T-helper 22 cell (primary cell): ENCODE results near the gene KCNA1.
"Not testable (repeated sequence)": the region's sequence is repeated elsewhere in the genome, so short reads cannot be mapped to it uniquely, and the experiment has no call there.

Experiments used
- DNase-seq: peaks from one replicate; pipeline ENCODE4 v3.0.0-alpha.2; 2020; ENCODE audit warnings: low read depth

The KCNA1 gene

GRCh38 chr12:4909734-4910501, at the start of gene KCNA1:
Gene KCNA1, plus strand, starts transcription at chr12:4909905. Its CDS starts 1,474 bp downstream, at chr12:4911379.
- DNase-seq, result no peak

DNA sequence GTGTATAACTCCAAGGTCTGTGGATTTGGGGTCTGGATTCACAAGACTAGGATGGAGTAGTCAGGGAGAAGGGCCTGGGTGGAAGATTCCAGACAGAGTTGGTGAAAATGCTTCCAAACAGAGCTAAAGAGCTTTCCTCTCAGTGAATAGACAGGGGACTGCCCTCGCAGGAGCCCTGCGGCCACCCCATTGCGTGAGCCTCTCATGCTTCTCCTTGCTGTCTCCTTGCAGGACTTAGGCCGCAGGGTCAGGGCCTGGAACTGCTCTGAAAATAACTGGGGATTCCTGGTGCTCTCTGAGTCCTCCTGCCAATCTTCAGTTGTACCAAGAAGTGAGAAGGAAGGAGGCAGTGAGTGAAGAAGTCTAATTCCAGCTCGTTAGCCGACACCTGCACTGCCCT, 49.0 kb upstream of the KCNA1 start:
- DNase-seq, result no peak

- DNase-seq, result no peak
These were observed 46.9 kb upstream of the KCNA1 start for GRCh38 chr12:4862809-4863208.

- DNase-seq, result no peak
These were observed 45.1 kb upstream of the KCNA1 start for GRCh38 chr12:4864575-4864974.

- no peak for DNase-seq
These were observed 44.5 kb upstream of the KCNA1 start for GRCh38 chr12:4865246-4865645.

- DNase-seq, result no peak
These were observed 43.4 kb upstream of the KCNA1 start for GRCh38 chr12:4866299-4866698.

DNA sequence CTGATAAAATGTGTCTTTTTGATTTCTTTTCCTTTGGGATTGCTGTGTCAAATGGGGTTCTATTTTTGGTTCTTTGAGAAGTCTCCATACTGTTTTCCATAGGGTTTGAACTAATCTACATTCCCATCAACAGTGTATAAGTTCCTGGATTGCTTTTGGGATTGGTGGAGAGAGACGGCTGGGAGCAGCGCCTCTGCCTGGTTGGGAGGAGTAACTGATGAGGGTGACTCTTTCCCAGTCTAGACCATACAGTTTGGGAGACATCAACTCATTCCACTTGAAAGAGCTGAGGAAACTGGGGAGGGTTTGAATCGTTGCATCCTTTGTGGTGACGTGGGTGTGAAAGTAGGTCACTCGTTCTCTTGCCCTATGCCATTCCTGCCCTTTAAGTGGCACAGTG, 42.3 kb upstream of the KCNA1 start:
- DNase-seq, result no peak

GRCh38 chr12:4870423-4870822, 39.3 kb upstream of the KCNA1 start:
- no peak for DNase-seq

- no peak for DNase-seq
These were observed 38.2 kb upstream of the KCNA1 start for GRCh38 chr12:4871514-4871913.

- DNase-seq, result no peak
These were observed 35.8 kb upstream of the KCNA1 start for GRCh38 chr12:4873947-4874346.

DNA sequence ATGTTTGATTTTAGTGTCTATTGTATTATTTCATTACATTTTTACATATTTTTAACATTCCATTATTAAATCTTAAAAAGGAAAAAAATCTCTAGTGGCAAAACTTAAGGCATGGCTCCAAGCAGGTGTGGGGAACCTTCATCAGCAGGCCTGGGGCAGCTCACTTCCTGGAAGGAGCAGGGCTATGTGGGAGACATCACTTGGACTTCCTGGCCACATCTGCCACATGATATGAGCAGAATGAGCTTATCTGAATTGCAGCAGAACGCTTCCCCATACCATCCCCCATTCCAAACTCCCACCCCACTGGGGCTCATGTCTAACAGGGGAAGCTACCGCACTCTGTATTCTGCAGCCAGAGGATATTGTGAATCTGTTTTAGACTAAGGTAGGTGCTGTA, 35.0 kb upstream of the KCNA1 start:
- DNase-seq, result no peak

GRCh38 chr12:4879481-4879880, 30.2 kb upstream of the KCNA1 start:
- not testable (repeated sequence) for DNase-seq

GRCh38 chr12:4881266-4882064, 28.2 kb upstream of the KCNA1 start:
- no peak for DNase-seq

DNA sequence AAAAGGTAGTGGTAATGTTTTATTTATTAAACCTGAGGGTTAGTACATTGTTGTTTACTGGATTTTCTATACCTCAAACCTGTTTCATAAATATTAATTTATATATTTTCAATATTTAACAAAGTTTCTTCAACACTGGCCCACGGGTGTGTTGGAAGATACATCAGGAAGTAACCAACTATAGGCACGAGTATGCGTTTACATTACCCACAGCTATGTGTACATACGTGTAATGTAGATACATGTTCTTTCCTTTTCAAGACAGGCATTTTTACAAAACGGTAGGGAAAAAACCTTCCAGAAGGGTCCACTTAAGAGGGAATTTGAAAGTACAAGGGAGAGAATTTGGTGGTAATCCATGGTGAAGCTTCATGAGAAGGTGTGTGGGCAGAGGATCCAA, 17.8 kb upstream of the KCNA1 start:
- no peak for DNase-seq

GRCh38 chr12:4892418-4892817, 17.3 kb upstream of the KCNA1 start:
- no peak for DNase-seq

DNA sequence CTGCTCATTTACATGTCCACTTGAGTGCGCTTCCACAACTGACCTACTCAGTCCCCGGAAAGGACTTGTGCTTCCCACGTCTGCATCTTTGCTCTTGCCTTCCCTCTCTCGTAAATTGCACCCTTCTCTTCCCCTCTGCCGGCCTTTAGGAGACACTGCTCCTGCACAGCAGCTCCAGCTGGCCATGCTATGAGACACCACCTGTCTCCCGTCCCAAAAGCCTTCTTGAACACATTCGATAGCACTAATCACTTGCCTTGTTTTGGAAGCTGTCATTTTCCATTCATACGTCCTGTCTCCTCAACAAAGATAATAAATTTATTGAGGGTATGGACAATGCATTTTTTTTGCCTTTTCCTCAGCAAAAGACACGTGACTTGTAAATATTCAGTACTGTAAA, 15.7 kb upstream of the KCNA1 start:
- DNase-seq, result no peak

GRCh38 chr12:4899364-4899763, 10.3 kb upstream of the KCNA1 start:
- no peak for DNase-seq

GRCh38 chr12:4900327-4900726, 9.4 kb upstream of the KCNA1 start:
- DNase-seq, result no peak

- no peak for DNase-seq
These were observed 4.4 kb upstream of the KCNA1 start for GRCh38 chr12:4905316-4905715.

DNA sequence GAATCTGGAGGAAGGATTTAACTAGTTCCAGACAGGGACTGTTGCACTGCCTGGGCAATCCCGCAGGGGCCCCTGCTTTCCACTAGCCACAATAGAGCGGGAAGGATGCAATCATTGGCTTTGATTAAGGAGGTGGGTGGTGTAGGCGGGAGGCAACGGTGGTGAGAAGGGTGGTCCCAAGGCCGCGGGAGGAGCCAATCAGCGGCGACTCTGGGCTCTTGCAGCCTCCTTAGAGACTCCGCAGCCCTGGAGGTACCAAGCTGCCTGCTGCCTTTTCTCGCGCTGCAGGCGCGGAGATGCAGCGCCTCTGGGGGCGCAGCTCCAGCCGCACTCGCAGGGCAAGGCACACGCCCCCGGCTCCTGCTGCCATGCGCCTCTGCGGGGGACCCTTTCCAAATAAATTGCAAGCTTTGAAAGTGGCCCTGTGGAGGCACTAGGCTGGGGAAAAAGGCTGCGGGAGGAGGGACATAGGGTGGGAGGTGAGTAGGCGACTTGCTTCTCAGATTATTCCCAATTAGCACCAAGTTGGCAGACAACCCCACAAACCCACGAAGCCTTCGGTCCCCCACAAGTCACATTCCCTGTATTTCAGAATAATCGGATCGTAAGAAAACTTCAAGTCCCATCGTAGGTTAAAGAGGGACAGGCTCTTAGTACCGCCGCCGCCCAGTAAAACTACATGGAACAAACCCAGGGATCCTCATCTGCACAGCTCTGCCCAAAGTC, 858 bp upstream of the KCNA1 start:
- DNase-seq, result no peak

GRCh38 chr12:4909410-4909733, 333 bp upstream of the KCNA1 start:
- DNase-seq, result no peak

DNA sequence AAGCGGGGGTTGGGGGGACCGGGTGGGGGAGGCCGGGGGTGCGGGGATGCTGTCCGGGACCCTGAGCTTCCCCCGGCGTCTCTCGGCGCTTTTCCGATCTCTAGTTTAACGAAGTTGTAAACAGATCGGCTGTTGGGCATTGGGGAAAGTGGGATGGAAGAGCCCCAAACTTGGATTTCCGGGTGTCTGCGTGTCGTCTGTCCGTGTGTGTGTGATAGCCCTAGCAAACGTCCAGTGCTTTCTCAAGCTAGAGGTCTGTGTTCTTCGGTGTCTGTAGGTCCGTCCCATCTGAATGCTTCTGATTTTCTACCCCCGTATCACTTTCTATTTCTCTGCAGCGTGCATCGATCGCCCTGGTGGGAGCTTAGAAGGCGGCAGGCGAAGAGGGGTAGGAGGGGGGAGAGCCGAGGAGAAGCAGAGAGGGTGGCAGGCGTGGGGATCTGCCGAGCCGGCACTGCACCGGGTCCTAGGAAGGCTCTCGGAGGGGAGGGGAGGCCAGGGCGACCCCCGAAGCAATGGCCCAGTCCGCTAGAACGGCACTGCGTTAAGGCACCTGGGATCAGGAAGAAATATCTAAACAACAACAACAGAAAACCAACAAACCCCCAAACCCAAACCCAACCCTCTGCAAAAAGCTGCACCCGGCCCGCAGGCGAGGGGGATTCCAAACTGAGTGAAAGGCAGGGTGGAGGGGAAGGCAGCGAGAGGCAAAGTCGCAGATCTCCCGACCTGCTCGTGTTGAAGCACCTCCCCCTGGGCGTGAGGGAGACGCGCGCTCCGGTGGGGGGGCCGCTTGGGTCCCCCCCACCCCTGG, 1.0 kb downstream of the KCNA1 start:
- DNase-seq, result no peak
